ENCODE results near the gene IFNGR1. TPM values are rescaled to one million over a fixed set of nuclear protein-coding genes. Genes with fewer than 3 reads are reported as not detected.

The IFNGR1 gene
- total and polyA plus RNA-seq, 10 of the 15 experiments (the other 5 are each of a cell fraction or from before 2014, with no cell fraction given), result 89.0 to 296 (median 138) TPM

DNA sequence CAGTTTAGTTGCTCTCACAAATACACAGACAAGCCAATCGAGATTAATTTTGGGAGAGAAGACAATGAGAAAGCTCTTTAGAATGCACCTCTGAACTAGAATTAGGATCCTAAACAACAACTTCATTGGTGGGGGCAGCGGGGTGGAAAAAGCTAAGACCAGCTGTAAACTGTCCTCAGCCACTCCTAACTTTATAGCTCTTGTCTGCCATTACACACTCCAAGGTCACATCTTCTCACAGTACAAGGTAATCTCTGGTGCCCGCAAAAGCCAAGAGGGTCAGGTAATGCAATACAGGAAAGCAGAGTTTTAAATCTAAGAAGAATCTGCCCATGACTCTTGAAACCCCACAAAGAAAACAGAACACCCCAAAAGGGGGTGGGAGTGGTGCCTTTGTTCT is 27.9 kb downstream of the IFNGR1 start (continued):
- TF ChIP-seq, protein P1, sequence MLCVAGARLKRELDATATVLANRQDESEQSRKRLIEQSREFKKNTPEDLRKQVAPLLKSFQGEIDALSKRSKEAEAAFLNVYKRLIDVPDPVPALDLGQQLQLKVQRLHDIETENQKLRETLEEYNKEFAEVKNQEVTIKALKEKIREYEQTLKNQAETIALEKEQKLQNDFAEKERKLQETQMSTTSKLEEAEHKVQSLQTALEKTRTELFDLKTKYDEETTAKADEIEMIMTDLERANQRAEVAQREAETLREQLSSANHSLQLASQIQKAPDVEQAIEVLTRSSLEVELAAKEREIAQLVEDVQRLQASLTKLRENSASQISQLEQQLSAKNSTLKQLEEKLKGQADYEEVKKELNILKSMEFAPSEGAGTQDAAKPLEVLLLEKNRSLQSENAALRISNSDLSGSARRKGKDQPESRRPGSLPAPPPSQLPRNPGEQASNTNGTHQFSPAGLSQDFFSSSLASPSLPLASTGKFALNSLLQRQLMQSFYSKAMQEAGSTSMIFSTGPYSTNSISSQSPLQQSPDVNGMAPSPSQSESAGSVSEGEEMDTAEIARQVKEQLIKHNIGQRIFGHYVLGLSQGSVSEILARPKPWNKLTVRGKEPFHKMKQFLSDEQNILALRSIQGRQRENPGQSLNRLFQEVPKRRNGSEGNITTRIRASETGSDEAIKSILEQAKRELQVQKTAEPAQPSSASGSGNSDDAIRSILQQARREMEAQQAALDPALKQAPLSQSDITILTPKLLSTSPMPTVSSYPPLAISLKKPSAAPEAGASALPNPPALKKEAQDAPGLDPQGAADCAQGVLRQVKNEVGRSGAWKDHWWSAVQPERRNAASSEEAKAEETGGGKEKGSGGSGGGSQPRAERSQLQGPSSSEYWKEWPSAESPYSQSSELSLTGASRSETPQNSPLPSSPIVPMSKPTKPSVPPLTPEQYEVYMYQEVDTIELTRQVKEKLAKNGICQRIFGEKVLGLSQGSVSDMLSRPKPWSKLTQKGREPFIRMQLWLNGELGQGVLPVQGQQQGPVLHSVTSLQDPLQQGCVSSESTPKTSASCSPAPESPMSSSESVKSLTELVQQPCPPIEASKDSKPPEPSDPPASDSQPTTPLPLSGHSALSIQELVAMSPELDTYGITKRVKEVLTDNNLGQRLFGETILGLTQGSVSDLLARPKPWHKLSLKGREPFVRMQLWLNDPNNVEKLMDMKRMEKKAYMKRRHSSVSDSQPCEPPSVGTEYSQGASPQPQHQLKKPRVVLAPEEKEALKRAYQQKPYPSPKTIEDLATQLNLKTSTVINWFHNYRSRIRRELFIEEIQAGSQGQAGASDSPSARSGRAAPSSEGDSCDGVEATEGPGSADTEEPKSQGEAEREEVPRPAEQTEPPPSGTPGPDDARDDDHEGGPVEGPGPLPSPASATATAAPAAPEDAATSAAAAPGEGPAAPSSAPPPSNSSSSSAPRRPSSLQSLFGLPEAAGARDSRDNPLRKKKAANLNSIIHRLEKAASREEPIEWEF (IDR thresholded peaks at IDR 0.05; ENCODE audit: insufficient replicate concordance, low read depth, low read length), result no peak
- no peak for TF ChIP-seq SIX5 (IDR thresholded peaks at IDR 0.05; ENCODE audit: low read depth, low read length, severe bottlenecking)

DNA sequence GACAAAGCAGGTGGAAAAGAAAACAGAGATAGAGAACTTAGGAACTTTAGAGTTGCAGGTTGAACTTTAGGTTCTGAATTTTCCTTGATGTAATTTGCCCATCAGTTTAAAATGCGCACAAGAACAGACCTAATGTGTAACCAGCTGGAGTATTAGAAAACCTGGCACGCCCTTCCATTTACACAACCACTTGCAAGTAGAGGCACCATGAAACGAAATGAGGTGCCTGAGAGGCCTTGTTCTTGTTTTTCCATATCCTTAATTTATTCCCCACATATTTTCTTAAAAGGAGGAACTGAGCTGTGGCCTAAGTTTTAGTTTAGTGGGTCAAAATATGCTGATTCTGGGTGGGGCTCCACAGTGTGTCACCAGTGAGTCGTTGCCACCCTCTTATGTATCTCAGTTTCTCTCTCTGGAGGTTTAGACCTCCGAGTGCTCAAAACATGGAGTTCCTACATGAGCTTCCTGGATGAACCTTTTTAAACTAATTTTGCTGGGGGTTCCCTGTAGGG is 28.5 kb downstream of the IFNGR1 start:
- ChIA-PET POLR2A (interaction anchor here (1.2 to 1.8 kb wide), 3 partner anchors 8 to 18 kb away, joined by 3 to 4 read pairs (median 3); partner anchors contain the start of gene IL22RA2), RAD21 (ENCODE audit: unreplicated experiment) (interaction anchor here (0.9 to 1.1 kb wide), 3 partner anchors 14 to 96 kb away, joined by 3 to 4 read pairs (median 3); no protein-coding TSS in a partner anchor), SMC1A (ENCODE audit: uncharacterized antibody, unreplicated experiment) (interaction anchor here (1.0 to 2.5 kb wide), 10 partner anchors 9 to 124 kb away, joined by 3 to 8 read pairs (median 4); no protein-coding TSS in a partner anchor), CTCF (interaction anchor here (0.6 to 2.0 kb wide), 5 partner anchors 8 to 70 kb away, joined by 3 to 7 read pairs (median 4); no protein-coding TSS in a partner anchor)
- no peak overlapping the region for H3K4me2 ChIP-seq (ENCODE audit: control insufficient read depth, insufficient read depth)
- H2AFZ ChIP-seq (ENCODE audit: control insufficient read depth, low read depth, low read length), result no peak overlapping the region
- H4K20me1 ChIP-seq (ENCODE audit: control insufficient read depth, insufficient read depth), result no peaks in the 10 kb centered on the region
- H3K4me3 ChIP-seq, result no peak overlapping the region
- BruUV-seq (replicated peaks), result no TSS peak
- no peak overlapping the region for H3K27ac ChIP-seq (ENCODE audit: control insufficient read depth, insufficient read depth)
- peaks cover 5% of the 10 kb centered on the region for H3K9me3 ChIP-seq (replicated peaks; ENCODE audit: control insufficient read depth, insufficient read depth, low read length)
- H3K36me3 ChIP-seq (ENCODE audit: control insufficient read depth in 2 of 2, insufficient read depth in 2 of 2, low read length in 1 of 2), result no peaks in the 10 kb centered on the region
- DNase-seq (ENCODE audit: low read depth, low spot score) (no peak), ATAC-seq (no peak), FAIRE-seq (no peak)
- intact Hi-C loops (cut with micrococcal nuclease; ENCODE audit: unreplicated experiment) (no loop called here), in situ Hi-C loops (cut with MboI) (no loop called here)
- 60% methylated on average over 5 of the region's 5 CpGs for WGBS (ENCODE audit: insufficient coverage, insufficient replicate concordance, low lambda C conversion rate, missing lambda C conversion rate)
- no peaks in the 10 kb centered on the region for H3K4me1 ChIP-seq (ENCODE audit: control insufficient read depth, insufficient read depth, low read length)
- no peaks in the 10 kb centered on the region for H3K79me2 ChIP-seq (ENCODE audit: control insufficient read depth, insufficient read depth, low read length)
- H3K27me3 ChIP-seq (replicated peaks in 1 of 2; ENCODE audit: control insufficient read depth in 2 of 2, insufficient read depth in 2 of 2, low read length in 1 of 2), result no peaks in the 10 kb centered on the region
- no peak overlapping the region for H3K9ac ChIP-seq (ENCODE audit: control insufficient read depth, insufficient read depth, low read length)
- TF ChIP-seq CBFB (IDR thresholded peaks at IDR 0.05; ENCODE audit: low read depth), result no peak
- TF ChIP-seq STAT3 (IDR thresholded peaks at IDR 0.05; ENCODE audit: low read depth, low read length), result no peak
- TF ChIP-seq, protein P2, sequence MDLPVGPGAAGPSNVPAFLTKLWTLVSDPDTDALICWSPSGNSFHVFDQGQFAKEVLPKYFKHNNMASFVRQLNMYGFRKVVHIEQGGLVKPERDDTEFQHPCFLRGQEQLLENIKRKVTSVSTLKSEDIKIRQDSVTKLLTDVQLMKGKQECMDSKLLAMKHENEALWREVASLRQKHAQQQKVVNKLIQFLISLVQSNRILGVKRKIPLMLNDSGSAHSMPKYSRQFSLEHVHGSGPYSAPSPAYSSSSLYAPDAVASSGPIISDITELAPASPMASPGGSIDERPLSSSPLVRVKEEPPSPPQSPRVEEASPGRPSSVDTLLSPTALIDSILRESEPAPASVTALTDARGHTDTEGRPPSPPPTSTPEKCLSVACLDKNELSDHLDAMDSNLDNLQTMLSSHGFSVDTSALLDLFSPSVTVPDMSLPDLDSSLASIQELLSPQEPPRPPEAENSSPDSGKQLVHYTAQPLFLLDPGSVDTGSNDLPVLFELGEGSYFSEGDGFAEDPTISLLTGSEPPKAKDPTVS (IDR thresholded peaks at IDR 0.05; ENCODE audit: low read depth, low read length), result no peak
- TF ChIP-seq MTA2 (IDR thresholded peaks at IDR 0.05; ENCODE audit: low read depth), result no peak
- no peak for TF ChIP-seq RFX5 (IDR thresholded peaks at IDR 0.05; ENCODE audit: low read depth, low read length)
- TF ChIP-seq WRNIP1 (IDR thresholded peaks at IDR 0.05; ENCODE audit: borderline replicate concordance, low read depth, low read length), result no peak
- TF ChIP-seq CREM (IDR thresholded peaks at IDR 0.05; ENCODE audit: low read depth), result no peak
- TF ChIP-seq, protein P3, sequence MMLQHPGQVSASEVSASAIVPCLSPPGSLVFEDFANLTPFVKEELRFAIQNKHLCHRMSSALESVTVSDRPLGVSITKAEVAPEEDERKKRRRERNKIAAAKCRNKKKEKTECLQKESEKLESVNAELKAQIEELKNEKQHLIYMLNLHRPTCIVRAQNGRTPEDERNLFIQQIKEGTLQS (IDR thresholded peaks at IDR 0.05; ENCODE audit: borderline replicate concordance, extremely low read depth, low read depth, low read length), result no peak
- TF ChIP-seq MXI1 (IDR thresholded peaks at IDR 0.05; ENCODE audit: low read depth, low read length), result no peak

Data from GM12878 (cell line).